ENCODE results near the gene ITPRID2. TPM values are rescaled to one million over a fixed set of nuclear protein-coding genes. Genes with fewer than 3 reads are reported as not detected.
A peak's percentile ranks its signal among the peaks of the same experiment; 100 is the strongest.

Gene ITPRID2
- total RNA-seq (2014; rRNA removed; shearing (Covaris generic)) = 149 and 237 TPM in 2 replicates

- DNase-seq (ENCODE audit: low read depth) = peak; percentile 88
Observed at GRCh38 chr2:181891258-181891965, at the start of gene ITPRID2. Gene ITPRID2 (plus strand): TSS chr2:181891730. CDS start chr2:181892067, 337 bp downstream.

- no peak for DNase-seq (ENCODE audit: low read depth)
Observed at GRCh38 chr2:181844551-181845290, 46.8 kb upstream of the ITPRID2 start.

DNA sequence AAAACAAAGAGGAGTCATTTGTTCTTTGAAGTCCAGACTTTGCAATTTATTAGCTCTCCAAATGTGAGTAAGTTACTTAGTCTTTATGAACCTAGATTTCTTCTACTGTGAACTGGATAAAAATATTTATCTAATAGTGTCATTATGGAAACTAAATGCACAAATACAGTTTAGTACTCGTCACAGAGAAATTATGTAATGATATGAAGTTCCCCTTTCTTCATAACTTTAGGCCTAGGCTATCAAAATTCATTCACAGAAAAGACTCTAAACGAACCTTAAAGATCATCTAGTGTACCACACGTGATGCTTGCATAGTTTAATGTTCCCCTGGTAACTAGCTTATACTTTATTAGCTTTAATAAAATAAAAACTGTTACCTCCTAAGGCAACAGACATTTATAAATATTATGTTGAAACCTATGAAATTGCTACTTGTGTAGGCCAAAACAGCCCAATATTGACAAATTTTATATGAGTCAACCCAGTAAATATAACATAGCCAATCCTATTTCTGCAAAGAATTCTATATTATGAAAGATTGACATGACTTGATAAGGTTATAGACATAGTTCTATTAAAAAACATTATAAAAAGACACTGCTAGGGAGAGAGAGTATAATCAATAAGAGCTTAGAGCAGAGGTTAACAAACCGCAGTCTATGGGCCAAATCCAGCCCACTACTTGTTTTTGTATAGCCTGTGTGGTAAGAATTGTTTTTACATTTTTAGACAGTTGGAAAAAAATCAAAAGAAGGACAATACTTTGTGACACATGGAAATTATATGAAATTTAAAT is 44.9 kb upstream of the ITPRID2 start:
- DNase-seq (ENCODE audit: low read depth) = no peak

DNA sequence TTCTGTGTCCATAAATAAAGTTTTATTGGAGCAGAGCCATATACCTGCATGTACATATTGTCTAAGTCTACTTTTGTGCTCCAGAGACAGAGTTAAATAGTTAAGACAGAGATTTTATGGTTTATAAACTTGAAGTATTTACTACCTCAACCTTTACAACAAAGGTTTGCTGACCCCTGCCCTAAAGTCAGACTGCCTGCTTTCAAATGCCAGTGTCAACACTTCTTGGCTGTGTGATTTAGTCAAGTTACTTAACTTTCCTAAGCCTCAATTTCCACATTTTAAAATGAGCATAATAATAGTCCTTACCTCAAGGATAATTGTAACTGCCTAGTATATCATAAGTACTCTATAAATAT is 44.4 kb upstream of the ITPRID2 start:
- DNase-seq (ENCODE audit: low read depth) = no peak

DNA sequence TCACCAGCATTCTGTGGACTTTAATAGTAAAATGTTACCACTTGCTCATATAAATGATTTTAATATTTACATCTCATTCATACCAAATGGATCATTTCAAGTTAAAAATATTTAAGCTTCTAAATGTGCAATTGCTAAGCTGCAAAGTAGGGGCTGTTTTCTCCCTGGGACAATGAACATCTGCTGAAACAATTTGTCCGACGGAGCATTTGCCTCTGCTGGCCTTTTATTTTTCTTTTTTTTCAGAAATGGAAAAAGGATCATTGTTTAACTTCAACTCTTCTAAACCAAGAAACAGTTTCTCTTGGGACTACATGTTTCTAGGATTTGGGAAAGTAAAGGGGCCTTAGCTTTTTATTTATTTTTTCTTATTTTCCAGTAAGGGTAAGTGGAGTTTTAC is 43.8 kb upstream of the ITPRID2 start:
- no peak for DNase-seq (ENCODE audit: low read depth)

DNA sequence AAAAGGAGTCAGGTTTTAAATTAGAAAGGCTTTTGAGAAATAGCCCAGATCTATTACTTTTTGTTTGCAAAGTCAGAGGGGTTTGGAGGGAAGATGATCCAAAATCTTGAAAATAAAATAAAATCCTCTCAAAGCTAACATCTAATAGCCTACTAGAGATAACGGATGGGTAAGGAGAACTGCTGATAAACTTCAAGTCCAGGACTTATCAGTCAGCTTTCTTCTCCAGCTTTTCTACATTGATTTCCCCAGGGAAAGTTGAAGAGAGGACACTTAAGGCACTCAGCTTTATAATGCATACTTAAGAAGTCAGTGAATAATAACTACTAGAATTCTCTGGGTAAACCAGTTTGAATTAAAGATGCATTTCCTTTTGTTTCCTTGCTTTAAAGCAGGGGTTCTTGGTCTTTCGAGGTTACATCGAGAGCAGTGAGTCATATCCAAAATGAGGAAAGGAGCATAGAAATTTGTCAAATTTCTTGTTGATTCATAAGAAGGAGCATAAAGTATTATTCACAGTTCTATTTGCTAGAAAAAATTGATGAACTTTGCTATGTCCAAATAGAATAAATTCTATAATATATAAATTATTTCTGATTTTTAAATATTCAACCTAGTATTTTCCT is 43.2 kb upstream of the ITPRID2 start:
- peak; percentile 12 for DNase-seq (ENCODE audit: low read depth)

DNA sequence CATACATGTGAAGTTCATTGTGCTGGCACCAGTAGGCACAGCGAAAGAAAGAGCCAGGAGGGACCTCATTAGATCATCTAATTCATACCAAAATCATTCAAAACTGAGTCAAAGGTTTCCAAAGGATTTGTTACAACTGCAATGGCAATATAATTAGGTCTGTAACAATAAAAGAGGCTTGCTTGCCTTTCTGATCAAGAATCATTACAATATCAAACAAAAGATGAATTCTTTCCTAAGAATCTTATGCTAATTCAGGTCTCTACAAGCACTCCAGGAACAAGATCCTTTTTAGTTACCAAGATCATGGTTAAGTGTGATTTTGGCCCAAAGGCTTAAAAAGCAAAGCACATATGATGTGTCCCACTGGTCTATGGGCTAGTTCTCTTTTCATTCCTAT is 41.9 kb upstream of the ITPRID2 start:
- DNase-seq (ENCODE audit: low read depth) = no peak

DNA sequence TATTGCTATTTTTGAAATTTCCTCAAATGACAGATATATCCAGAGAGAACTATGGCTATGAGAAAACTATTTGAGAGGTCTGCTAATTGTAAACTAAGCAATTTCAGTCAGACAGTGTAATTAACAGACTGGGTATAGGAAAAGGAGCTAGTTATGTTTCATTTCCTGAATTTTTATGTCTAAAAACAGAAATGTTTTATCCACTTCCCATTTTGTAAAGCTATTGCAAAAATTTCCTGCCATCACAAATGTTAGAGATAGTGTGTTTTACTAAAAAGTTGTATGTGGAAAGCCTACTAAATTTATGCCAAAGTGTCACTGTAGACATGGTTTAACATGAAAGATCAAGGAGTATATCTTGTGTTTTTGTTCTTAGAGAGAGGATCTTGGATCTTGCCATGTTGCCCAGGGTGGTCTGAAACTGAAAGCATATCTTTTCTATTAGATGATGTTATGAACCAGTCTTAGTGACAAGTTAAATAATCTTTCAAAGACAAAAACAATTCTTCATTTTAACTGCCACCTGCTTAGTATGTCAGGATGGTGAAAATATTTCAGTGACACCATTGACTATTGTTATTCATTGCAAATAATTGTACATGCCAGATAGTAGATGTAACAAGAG is 40.5 kb upstream of the ITPRID2 start:
- DNase-seq (ENCODE audit: low read depth) = no peak

GRCh38 chr2:181851726-181852125 is 39.8 kb upstream of the ITPRID2 start:
- DNase-seq (ENCODE audit: low read depth) = no peak

- DNase-seq (ENCODE audit: low read depth) = no peak
Observed at GRCh38 chr2:181853696-181854095, 37.8 kb upstream of the ITPRID2 start.

- peak; percentile 9 for DNase-seq (ENCODE audit: low read depth)
Observed at GRCh38 chr2:181857483-181857882, 34.0 kb upstream of the ITPRID2 start.

DNA sequence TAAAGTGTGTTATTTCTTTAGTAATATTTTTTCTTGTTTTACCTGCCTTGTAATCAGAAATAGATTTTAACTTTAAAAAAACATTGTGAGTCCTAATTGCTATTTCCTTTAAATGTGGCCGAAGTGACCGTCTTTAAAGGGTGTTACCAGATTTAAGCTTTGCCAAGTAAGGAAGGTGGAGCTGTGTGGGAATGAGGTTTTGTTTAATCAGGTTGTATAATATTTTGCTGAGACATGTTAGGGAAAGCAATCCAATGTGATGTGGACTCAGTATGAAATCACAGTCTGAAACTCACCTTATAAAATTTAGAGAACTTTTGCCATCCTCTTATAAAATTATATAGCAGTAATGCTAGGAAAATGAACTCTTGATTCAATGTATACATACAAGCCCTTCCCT is 32.9 kb upstream of the ITPRID2 start:
- no peak for DNase-seq (ENCODE audit: low read depth)

DNA sequence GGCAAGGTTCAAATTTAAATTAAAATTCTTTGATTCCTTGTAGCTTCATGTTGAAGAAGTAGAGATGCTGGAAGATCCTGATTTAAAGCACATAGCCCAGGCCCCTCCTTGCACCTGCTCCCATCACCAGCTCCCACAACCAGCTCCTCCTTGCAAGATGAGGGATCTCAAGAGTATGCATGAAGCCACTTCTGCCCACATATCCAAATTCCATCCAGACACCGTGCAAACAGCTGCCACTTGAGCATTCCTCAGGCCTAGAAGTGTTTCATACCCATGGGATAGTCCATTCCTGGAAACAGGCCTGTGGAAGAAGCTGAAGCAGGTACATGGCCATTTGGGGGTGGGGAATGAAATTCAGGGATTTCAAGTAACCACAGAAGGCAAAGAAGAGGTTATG is 32.4 kb upstream of the ITPRID2 start:
- DNase-seq (ENCODE audit: low read depth) = no peak

DNA sequence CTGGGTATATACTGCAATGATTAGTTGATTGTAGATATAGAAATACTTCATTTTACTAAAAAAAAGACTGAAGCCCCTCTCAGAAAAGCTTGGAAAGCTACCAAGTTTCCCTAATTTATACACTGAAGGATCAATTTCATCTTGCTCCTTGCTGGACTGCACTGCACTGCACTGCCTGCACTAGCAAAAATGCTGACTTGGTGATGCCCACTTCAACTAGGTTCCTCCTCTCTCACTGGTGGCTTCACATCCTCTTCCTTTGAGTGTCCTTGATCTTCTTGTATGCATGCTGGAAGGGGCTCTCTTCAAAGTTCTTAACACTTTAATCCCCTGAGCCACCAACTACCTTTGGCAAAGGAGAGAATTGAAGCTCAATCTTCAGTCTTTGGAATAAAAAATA is 31.7 kb upstream of the ITPRID2 start:
- no peak for DNase-seq (ENCODE audit: low read depth)

GRCh38 chr2:181861379-181861778 is 30.2 kb upstream of the ITPRID2 start:
- no peak for DNase-seq (ENCODE audit: low read depth)

- DNase-seq (ENCODE audit: low read depth) = no peak
Observed at GRCh38 chr2:181862583-181863281, 28.8 kb upstream of the ITPRID2 start.

- DNase-seq (ENCODE audit: low read depth) = no peak
Observed at GRCh38 chr2:181872178-181872577, 19.4 kb upstream of the ITPRID2 start.

DNA sequence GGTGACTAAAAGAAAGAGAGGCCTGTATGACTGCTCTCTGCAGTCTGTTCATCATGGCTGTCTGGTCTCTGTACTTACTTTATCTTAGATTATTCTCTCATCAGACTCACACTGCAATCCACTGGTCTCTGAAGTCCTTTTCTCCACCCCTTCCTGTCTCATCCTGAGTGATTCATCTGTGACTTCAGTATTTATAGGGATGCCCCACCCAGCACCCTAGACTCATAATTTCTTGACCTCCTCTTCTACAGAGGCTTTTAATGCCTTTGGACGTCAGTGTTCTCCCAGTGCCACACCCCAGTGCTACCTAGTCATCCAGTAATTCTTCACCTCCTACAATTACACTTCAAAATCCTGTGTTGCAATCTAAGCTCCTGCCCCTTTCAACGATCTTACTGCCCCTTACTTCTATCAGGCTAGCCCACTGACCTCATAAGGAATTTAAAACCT is 14.9 kb upstream of the ITPRID2 start:
- peak; percentile 76 for DNase-seq (ENCODE audit: low read depth)

GRCh38 chr2:181877181-181877664 is 14.3 kb upstream of the ITPRID2 start:
- DNase-seq (ENCODE audit: low read depth) = no peak

GRCh38 chr2:181878448-181878847 is 13.1 kb upstream of the ITPRID2 start:
- no peak for DNase-seq (ENCODE audit: low read depth)

DNA sequence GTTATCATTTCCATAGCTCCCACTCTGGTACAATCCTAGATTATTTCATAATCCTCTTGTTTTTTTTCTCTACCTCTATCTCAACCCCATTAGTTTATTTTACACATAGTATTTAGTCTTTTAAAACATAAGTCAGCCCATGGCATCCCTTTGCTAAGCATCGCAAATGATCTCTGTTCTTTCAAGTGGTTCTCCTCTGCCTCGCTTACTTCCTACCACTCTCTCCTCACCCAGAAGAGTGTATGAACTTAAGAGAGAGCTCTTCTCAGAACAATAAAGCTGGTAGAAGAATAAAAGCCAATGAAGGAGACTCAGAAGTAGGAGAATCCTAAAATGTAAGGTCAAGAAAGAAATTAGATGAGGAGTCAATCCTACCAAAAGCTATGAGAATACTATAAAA is 12.2 kb upstream of the ITPRID2 start:
- DNase-seq (ENCODE audit: low read depth) = no peak

Measured in M059J (cell line).